CD4-positive, alpha-beta T cell (primary cell): ENCODE results near the gene AMBRA1. TPM values are rescaled to one million over a fixed set of nuclear protein-coding genes. Genes with fewer than 3 reads are reported as not detected.

ENCODE experiments used
- ATAC-seq: fragments of 200-7000 bp; cut with Tn5 transposase; one replicate; pipeline ENCODE4 v1.10.0; 2022; ENCODE audit warnings: mild to moderate bottlenecking; ENCODE audit not compliant: poor library complexity
- CTCF ChIA-PET: fragments of 350-600 bp; sonication (Branson Sonifier 250); formaldehyde crosslinking; loops from one replicate; lab custom pipeline; 2021; ENCODE audit warnings: antibody characterized with exemption, inconsistent platforms; lab: Charles Lee
- POLR2A ChIA-PET: fragments of 350-600 bp; sonication (Branson Sonifier 250); formaldehyde crosslinking; loops from one replicate; lab custom pipeline; 2021; ENCODE audit warnings: antibody characterized with exemption, inconsistent platforms; lab: Charles Lee
- DNase-seq, 14 experiments: peaks; one replicate each; pipeline ENCODE4 v3.0.0-alpha.2; 2013 to 2020; ENCODE audit warnings: mixed read lengths in 2 of 14
- H3K27ac ChIP-seq, 2 donors: one replicate each; pipeline versions ENCODE4 v1.5.1 to v1.7.0; 2013; ENCODE audit warnings: low read length in 2 of 2, low read depth in 1 of 2, mild to moderate bottlenecking in 1 of 2
- H3K27me3 ChIP-seq, 2 experiments: 1 replicate in 1 of 2; 2 replicates in 1 of 2; pipeline versions ENCODE4 v1.6.1 to v1.7.0; 2013; ENCODE audit warnings: low read length in 2 of 2, control low read depth in 1 of 2, mild to moderate bottlenecking in 1 of 2, moderate library complexity in 1 of 2; ENCODE audit not compliant: insufficient read depth in 2 of 2, control insufficient read depth in 1 of 2
- H3K36me3 ChIP-seq: one replicate; pipeline ENCODE4 v1.6.1; 2013; ENCODE audit warnings: low read length, control low read depth; ENCODE audit not compliant: insufficient read depth
- H3K4me1 ChIP-seq: one replicate; pipeline ENCODE4 v1.6.1; 2013; ENCODE audit warnings: low read length, control low read depth; ENCODE audit not compliant: insufficient read depth
- H3K4me3 ChIP-seq: one replicate; pipeline ENCODE4 v1.5.1; 2013; ENCODE audit warnings: mild to moderate bottlenecking, low read length, moderate library complexity
- H3K9me3 ChIP-seq, 2 experiments: 1 replicate in 1 of 2; 2 replicates in 1 of 2; pipeline versions ENCODE4 v1.6.1 to v1.7.0; 2013; ENCODE audit warnings: low read length in 2 of 2, mild to moderate bottlenecking in 2 of 2, control low read depth in 1 of 2, moderate library complexity in 1 of 2; ENCODE audit not compliant: control insufficient read depth in 1 of 2, insufficient read depth in 1 of 2
- H3K27ac Mint-ChIP-seq: one replicate; pipeline ENCODE4 v1.8.0; 2020; ENCODE audit warnings: mixed read lengths
- H3K27me3 Mint-ChIP-seq: one replicate; pipeline ENCODE4 v1.8.0; 2021; ENCODE audit warnings: mixed read lengths
- H3K36me3 Mint-ChIP-seq: one replicate; pipeline ENCODE4 v1.8.0; 2021; ENCODE audit warnings: low read depth, mixed read lengths
- H3K4me1 Mint-ChIP-seq: one replicate; pipeline ENCODE4 v1.8.0; 2021; ENCODE audit warnings: low read depth, mixed read lengths
- H3K4me3 Mint-ChIP-seq: one replicate; pipeline ENCODE4 v1.8.0; 2020; ENCODE audit warnings: mild to moderate bottlenecking, mixed read lengths
- H3K9me3 Mint-ChIP-seq: one replicate; pipeline ENCODE4 v1.8.0; 2020; ENCODE audit warnings: mixed read lengths
- CTCF ChIP-seq: fragments of 200-600 bp; IDR thresholded peaks from one replicate; pipeline ENCODE4 v1.8.0; 2022; ENCODE audit warnings: antibody characterized with exemption, mild to moderate bottlenecking
- intact Hi-C, 2 experiments: fragments of 100-400 bp; cut with DNase I in 1 of 2; cut with micrococcal nuclease in 1 of 2; formaldehyde crosslinking; loops; one replicate each; pipeline versions ENCODE4 v1.15.1 to v1.9.0; 2023 to 2025; cut with DNase I, micrococcal nuclease
- total RNA-seq, 174 experiments: library from RNA in 2 of 174; stranded (reverse) in 2 of 174; gene quantifications; one replicate each; pipeline ENCODE4 v1.2.3 and lab custom pipeline; 2021 to 2026

AMBRA1 gene
- total RNA-seq, 2 experiments from 2014 or later, result 29.4 to 31.9 TPM

DNA sequence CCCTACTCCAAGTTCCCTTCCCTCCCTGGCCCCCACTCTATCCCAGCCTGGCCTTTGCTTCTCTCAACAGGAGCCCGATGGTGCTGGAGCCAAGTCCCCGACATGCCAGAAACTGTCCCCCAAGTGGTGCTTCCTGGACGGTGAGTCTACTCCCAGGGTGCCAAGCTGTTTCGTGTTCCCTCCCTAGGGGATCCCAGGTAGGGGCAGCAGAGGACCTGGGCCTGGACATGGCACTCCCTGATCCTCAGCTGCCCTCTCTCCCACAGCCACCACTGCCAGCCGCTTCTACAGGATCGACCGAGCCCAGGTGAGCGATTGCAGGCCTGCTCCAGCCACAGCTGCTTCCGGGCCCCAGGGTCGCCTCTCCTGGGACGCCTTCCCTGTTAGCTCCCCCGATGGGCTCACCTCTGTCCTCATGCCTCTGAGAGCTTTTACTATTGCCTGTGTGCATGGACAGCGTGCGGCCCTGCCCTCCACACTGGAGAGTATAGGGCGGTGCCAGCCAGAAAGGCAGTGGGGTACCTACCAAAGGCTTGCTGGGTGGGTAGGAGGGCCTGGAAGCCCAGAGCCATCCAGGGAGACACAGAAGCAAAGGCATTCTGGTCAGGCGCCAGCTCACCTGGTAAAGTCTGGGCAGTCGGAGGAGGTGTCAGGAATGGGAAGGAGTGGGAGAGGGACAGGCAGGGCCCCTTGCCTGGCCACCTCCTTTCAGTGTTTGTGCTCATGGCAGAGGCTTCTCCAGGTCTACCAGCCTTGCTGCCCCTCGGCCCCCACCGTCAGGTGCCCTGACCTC lies 217.4 kb downstream of the AMBRA1 start:
- intact Hi-C loops, result no loop called here
- Histone ChIP-seq H3K9me3 (no peaks in the 10 kb centered on the region), H3K27me3 (no peaks in the 10 kb centered on the region), H3K36me3 (peaks cover 66% of the 10 kb centered on the region), H3K4me1 (peaks cover 19% of the 10 kb centered on the region), H3K27ac (no peak overlapping the region), H3K4me3 (no peak overlapping the region)
- no peak for TF ChIP-seq CTCF
- no peaks in the 10 kb centered on the region for H3K27me3 Mint-ChIP-seq
- H3K27ac Mint-ChIP-seq, result no peak overlapping the region
- POLR2A ChIA-PET, result no interaction called here
- no peak for ATAC-seq
- no peaks in the 10 kb centered on the region for H3K4me1 Mint-ChIP-seq
- DNase-seq, result no peak
- peaks cover 51% of the 10 kb centered on the region for H3K36me3 Mint-ChIP-seq
- no peak overlapping the region for H3K4me3 Mint-ChIP-seq
- no peaks in the 10 kb centered on the region for H3K9me3 Mint-ChIP-seq
- CTCF ChIA-PET, result interaction anchor here (0.8 to 2.4 kb wide), 2 partner anchors 9 to 24 kb away, joined by 3 to 8 read pairs; no protein-coding TSS in a partner anchor

DNA sequence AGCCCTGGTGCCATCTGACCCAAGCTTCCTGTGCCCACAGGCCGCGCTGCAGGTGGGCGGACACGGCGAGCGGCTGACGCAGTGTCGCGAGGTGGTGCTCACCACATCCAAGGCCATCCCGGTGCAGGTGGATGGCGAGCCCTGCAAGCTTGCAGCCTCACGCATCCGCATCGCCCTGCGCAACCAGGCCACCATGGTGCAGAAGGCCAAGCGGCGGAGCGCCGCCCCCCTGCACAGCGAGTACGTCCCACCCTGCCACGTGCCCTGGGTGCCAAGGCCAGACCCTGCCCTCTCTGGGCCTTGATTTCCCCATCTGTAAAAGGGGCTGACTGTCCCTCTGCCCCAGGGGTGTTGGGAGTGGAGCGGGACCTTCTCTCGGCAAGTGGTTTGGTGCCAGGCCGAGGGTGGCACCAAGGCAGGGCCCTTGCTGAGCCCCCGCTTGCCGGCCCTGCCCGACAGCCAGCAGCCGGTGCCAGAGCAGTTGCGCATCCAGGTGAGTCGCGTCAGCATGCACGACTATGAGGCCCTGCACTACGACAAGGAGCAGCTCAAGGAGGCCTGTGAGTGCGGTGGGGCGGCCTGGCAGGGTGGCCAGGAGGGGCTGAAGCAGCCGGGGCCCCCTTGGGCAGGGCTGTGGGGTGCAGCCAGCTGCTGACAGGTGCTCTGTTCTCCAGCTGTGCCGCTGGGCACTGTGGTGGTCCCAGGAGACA lies 218.3 kb downstream of the AMBRA1 start:
- Mint-ChIP-seq H3K36me3 (peaks cover 58% of the 10 kb centered on the region), H3K27me3 (no peaks in the 10 kb centered on the region), H3K27ac (no peak overlapping the region), H3K9me3 (no peaks in the 10 kb centered on the region), H3K4me1 (no peaks in the 10 kb centered on the region), H3K4me3 (no peak overlapping the region)
- intact Hi-C loops, result no loop called here
- TF ChIP-seq CTCF, result no peak
- Histone ChIP-seq H3K4me1 (peaks cover 13% of the 10 kb centered on the region), H3K9me3 (no peaks in the 10 kb centered on the region), H3K27ac (no peak overlapping the region), H3K27me3 (no peaks in the 10 kb centered on the region), H3K4me3 (no peak overlapping the region), H3K36me3 (peaks cover 74% of the 10 kb centered on the region)
- ATAC-seq, result no peak
- CTCF ChIA-PET, result no interaction called here
- DNase-seq, result no peak
- POLR2A ChIA-PET, result no interaction called here

GRCh38 chr11:46374815-46375214 lies 219.0 kb downstream of the AMBRA1 start:
- POLR2A ChIA-PET, result interaction anchor here (1.4 kb wide), 1 partner anchor 26 kb away, joined by 3 read pairs; no protein-coding TSS in a partner anchor
- H3K27ac Mint-ChIP-seq, result no peak overlapping the region
- DNase-seq (no peak), ATAC-seq (no peak)
- Histone ChIP-seq H3K27me3 (no peaks in the 10 kb centered on the region), H3K27ac (no peak overlapping the region), H3K9me3 (no peaks in the 10 kb centered on the region), H3K4me1 (peaks cover 9% of the 10 kb centered on the region), H3K4me3 (no peak overlapping the region), H3K36me3 (peaks cover 81% of the 10 kb centered on the region)
- H3K36me3 Mint-ChIP-seq, result peaks cover 65% of the 10 kb centered on the region
- CTCF ChIA-PET, result no interaction called here
- intact Hi-C loops, result no loop called here
- no peaks in the 10 kb centered on the region for H3K9me3 Mint-ChIP-seq
- H3K4me1 Mint-ChIP-seq, result peaks cover 2% of the 10 kb centered on the region
- no peaks in the 10 kb centered on the region for H3K27me3 Mint-ChIP-seq
- no peak overlapping the region for H3K4me3 Mint-ChIP-seq
- TF ChIP-seq CTCF, result no peak
